Measurements from ENCODE around the gene RFFL.
"Not testable (repeated sequence)": the region's sequence is repeated elsewhere in the genome, so short reads cannot be mapped to it uniquely, and the experiment has no call there.

RFFL gene

DNA sequence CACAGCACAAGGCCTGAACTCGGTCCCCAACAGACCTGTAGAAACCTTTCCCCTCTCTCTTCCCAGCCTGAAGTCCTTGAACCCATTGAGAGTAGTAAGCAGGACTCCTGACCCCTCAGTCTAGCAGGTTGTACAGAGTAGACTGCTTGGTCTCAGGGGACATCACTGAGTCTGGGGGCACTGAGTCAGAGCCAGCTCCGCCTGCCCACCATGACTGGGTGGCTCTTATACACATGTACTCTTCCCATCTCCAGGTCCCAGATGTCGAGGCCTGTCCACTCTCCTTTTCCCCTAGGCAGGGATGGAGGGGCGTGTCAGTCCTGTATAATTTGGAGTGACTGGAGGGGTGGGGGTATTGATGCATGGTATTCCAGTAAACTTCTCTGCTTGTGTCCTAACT lies 59.7 kb downstream of the RFFL start:
- no peak for DNase-seq (ENCODE audit: low read depth)

DNA sequence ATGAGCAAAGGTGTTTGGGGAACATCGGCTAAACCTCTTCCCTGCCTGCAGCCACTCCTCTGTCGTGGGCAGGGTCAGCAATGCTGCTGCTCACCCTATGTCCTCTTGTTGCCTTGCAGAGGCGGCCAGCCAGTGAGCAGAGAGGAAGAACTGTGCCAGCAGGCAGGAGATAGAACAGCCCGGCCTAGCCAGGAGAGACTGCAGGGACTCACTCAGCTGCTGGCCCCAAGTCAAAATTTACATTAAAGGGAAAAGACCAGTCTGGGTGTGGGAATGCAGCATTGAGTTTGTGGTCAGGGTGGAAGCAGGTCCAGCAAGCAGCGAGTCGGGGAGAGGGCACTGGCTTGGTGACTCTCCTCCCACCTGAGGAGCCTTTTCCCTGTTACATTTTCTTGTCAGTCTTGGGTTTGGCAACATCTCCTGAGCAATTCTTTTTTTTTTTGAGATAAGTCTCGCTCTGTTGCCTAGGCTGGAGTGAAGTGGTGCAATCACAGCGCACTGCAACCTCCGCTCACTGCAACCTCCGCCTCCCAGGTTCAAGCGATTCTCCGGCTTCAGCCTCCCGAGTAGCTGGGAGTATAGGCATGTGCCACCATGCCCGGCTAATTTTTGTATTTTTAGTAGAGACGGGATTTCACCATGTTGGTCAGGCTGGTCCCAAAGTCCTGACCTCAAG lies 60.5 kb downstream of the RFFL start:
- DNase-seq (ENCODE audit: low read depth) = no peak

GRCh38 chr17:35001549-35001948 lies 62.0 kb downstream of the RFFL start:
- DNase-seq (ENCODE audit: low read depth) = no peak

GRCh38 chr17:35000965-35001364 lies 62.5 kb downstream of the RFFL start:
- not testable (repeated sequence) for DNase-seq (ENCODE audit: low read depth)

- DNase-seq (ENCODE audit: low read depth) = no peak
Measured at GRCh38 chr17:34999456-34999855, 64.1 kb downstream of the RFFL start.

DNA sequence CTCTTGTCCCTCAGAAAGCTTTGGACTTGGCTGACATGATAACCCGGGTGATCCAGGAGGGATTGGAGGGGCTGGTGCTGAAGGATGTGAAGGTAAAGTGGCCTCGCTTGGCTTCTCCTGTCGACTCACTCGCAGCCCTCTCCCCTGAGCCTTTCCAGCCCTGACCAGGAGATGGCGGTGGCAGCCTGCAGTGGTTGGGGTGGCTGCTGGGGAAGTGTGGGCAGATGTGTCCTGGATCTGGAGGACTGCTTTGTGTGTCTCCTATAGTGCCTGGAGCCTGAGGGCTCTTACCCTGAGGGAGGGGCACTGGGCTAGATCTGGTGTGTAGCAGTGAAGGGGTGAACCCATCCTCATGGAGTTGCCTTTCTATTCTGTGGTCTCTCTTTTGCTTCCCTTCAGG lies 65.3 kb downstream of the RFFL start:
- peak; percentile 44 for DNase-seq (ENCODE audit: low read depth)

- peak; percentile 31 for DNase-seq (ENCODE audit: low read depth)
Measured at GRCh38 chr17:34997355-34997862, 66.1 kb downstream of the RFFL start.

DNA sequence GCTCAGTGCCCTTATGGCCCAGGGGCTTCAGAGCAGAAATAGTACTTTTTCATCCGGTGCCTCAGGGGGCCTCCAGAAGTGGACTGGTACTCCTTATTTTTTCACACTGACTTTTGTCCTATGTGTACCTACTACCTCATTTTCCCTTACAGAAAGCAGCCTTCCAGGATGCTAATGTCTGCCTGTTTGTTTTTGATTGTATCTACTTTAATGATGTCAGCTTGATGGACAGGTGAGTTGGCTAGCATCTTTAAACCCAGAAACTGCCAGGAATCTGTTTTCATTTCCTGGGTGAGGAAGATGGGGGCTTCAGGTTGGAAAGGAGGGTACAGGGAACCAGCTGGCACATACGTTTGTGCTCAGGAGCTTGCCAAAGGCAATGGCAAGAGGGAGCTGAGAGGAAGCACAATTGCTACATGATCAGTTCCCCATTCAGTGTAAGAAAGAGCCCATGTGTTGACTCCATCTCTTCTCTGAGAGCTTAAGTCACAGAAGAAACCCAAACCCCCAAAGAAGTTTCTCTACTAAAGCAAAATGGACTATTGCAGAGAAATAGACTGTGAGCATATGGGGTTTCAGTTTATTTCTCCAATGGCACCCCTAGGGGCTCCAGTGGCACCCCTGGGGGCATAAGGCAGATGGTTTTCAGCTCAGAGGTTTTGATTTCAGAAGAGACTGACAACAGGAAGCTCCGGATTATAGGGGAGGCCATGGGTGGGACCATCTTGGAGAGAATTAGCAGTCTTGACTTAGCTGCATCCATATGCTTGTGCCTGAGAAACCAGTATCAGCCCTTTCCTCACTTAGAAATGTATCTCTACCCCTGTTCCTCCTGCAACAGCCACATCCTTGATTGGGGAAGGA lies 66.9 kb downstream of the RFFL start:
- DNase-seq (ENCODE audit: low read depth) = no peak

GRCh38 chr17:34993031-34993430 lies 70.5 kb downstream of the RFFL start:
- no peak for DNase-seq (ENCODE audit: low read depth)

DNA sequence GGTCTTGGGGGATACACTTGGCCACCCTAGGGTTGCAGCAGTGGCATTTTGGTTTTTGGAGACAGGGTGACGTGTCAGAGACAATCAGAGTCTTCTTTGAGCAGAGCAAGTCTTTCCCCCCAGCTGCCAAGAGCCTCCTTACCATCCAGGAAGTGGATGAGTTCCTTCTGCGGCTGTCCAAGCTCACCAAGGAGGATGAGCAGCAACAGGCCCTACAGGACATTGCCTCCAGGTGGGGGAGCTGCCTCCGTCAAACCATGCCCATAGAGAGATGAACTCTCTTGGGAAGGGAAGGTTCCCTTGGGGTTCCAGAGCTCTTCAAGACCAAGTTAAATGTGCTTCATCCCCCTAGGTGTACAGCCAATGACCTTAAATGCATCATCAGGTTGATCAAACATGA lies 71.9 kb downstream of the RFFL start:
- DNase-seq (ENCODE audit: low read depth) = no peak

DNA sequence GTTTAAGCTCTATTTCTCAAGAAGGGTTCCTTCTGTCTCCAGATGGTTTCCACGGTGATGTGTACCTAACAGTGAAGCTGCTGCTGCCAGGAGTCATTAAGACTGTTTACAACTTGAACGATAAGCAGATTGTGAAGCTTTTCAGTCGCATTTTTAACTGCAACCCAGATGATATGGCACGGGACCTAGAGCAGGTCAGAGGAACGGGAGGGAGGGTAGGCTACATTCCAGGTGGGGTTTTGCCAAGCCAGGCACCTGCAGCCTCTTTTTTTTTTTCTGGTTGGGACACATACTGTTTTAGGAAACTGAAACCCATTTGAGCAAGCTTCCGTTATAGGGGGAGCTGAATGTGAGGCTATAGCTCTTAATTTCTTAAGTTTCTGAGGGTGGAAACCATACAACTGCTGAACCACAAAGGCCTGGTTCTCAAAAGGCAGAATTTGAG lies 72.6 kb downstream of the RFFL start:
- DNase-seq (ENCODE audit: low read depth) = no peak

GRCh38 chr17:34989473-34989872 lies 74.0 kb downstream of the RFFL start:
- DNase-seq (ENCODE audit: low read depth) = no peak

DNA sequence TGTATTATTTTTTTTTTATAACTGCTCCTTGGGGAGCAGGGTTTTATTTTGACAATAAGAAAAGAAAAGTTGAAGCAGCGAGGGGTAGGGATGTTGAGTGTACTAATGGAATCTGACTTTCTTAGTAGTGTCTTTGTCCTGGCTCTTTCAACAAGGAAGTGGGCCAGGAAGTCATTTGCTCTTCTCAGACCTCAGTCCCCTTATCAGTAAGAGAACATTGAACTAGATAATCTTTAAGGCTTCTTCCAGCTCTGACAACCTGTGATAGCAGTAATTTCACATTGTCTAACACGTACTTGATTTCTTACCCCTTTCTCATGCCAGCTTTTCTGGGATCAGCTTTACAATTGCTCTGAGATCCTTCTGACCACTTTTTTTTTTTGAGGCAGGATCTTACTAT lies 74.9 kb downstream of the RFFL start:
- no peak for DNase-seq (ENCODE audit: low read depth)

DNA sequence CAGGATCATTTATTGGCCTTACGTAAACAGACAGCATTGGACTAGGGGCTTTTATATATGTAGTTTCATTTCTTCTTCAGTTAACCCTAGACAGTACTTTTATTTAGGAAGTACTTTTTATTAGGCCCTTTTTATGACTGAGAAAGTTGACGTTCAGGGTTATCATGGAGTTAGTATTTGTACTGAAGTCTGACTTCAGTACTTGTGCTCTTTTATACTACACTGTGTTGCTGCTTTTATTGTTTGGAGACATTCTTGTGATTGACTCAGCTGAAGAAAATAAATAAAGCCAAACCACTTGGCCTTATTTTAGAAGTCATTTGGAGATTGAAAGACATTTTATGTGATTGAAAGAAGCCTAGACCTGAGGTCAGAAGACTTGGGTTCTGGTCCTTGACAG lies 76.3 kb downstream of the RFFL start:
- no peak for DNase-seq (ENCODE audit: low read depth)

DNA sequence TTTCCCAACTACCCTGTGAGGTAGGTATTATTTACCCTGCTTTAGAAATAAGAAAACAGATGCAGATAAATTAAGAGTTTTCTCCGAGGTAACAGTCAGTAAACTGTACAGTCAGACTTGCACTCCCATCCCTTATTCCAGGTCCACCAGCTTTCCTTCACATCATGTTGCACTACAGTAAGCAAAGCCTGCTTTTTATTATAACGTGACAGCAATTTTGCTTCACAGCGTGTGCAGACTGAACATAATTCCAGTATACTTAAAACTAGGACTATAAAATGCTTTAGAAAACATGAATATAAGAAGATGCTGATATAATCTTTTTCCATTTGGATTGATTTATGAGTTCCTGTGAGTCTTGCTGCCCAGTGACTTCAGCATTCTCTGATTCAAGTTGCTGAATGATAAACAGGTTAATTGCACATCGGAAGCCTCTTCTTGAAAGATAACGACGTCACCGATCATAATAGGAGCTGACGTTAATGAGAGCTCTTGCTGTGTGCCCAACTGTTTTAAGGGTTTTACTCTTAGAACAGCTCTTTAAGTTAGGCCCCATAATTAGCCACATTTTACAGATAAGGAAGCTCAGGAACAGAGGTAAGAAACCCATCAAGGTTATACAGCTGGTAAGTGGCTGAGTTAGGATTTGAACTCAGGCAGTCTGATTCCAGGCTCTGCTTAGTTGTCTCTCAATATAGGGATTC lies 81.8 kb downstream of the RFFL start:
- no peak for DNase-seq (ENCODE audit: low read depth)

DNA sequence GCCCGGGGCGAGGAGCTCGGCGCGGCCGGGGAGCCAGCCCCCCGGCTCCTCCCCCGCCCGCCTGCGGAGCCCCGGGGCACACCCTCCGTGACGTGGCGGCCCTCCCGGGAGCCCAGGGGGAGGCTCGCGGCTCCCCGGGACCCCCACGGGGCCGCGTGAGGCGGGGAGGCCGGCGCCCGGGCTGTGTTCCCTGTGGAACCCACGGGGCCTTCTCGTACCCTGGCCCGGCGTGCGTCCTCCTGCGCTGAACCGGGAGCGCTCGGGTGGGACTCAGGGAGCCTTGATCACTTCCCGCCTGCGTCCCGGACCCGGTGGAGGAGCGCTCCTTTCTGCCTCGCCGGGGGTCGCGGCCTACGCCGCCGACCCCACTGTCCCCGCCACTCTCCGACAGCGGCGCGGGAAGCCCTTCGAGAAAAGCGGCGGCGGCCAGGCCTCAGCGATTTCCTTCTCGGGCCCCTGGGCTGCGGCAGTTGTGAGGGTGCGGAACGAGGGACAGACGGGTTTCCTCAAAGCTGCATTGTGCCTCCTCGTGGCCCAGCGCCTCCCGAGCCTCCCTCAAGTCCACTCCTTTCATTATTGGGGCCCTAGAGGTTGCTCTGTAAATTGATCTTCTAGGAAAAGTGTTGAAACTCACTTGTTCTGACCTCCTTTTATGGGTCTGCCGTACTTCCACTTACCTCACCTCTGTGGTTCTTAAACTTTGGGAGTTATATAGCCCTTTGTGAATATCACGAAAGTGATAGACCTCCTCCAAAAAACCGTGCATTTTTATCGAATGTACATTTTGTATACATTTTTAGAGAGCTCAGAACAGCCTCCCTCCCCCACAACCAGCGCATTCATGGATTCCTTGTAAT lies 82.6 kb downstream of the RFFL start:
- peak; percentile 77 for DNase-seq (ENCODE audit: low read depth)

DNA sequence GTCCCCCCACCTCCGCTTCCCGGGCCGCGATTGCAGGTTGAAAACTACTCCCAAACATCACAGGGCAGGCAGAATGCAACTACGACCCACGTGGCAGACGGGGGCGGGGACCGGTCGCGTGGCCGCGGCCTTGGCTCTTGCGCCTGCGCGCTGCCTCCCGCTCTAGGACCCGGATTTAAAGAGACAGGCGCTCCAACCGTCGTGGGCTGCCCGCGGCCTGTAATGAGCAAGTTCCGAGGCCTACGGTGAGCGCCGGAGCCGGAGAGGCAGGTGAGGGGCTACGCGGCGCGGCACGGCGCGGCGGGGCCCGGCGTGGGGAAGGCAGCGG lies 83.2 kb downstream of the RFFL start, which contains the start of gene LIG3:
LIG3 (plus strand) TSS at position 160 of the 328 bp plus-strand sequence. CDS start 2,494 bp downstream, outside the sequence.
- DNase-seq (ENCODE audit: low read depth) = peak; percentile 84

DNA sequence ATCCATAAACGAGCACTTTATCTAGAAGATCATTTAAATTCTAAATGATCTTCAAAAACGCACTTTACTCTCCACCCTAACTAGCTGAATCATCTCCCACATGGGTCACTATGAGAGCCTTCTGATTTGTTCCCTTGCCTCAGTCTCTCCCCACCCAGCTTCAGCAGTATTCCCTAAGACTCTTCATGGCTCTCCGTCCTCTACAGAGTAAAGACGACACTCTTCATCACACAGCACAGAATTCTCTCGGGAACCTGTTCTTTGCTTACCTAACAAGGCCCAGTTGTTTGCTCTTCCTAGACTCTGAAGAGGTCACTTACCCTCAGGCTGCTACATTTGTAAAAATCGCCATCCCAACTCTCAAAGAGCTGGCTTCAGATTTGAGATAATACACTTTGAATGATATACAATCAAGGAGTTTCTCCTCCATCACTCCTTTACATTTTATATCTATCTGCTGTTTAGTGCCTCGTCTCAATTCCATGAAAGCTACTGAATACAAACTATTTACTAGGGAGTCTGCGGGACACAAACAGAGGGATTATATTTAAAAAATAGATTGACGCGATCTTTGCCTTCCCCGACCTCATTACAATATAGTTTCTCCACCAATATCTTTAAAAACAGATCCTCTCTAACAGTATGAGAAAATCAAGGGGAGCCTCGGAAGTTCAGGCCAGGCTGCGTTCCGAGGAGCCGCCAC lies 83.7 kb downstream of the RFFL start:
- no peak for DNase-seq (ENCODE audit: low read depth)

DNA sequence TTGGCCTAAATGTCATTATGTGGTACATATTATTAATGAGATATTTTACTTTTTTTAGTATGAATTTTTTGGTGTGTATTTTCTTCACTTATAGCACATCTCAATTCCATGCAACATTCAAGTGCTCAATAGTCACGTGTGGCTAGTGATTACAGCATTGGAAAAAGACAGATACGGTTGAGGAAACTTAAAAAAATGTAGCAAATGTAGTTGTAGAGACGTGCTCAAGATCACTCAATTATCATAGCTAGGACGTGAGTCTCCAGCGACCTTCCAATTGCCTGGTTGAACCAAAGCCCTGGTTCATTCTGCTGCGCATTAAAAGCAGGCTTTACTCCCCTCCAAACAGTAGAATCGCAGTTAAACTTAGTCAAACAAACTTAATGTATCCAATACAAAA lies 84.4 kb downstream of the RFFL start:
- DNase-seq (ENCODE audit: low read depth) = no peak

GRCh38 chr17:34974794-34975785 lies 88.4 kb downstream of the RFFL start:
- DNase-seq (ENCODE audit: low read depth) = no peak

Measured in stromal cell of bone marrow (primary cell).